ENCODE data around the gene TSHZ2.

TSHZ2 gene

GRCh38 chr20:53399592-53400335, 427.6 kb downstream of the TSHZ2 start:
- no peak for TF ChIP-seq FOXM1 (IDR thresholded peaks at IDR 0.05; ENCODE audit: borderline replicate concordance, low read depth)
- TF ChIP-seq TCF12 (IDR thresholded peaks at IDR 0.05; ENCODE audit: low read depth): no peak
- TF ChIP-seq REST (IDR thresholded peaks at IDR 0.05; ENCODE audit: low read depth): no peak
- TF ChIP-seq EGR1 (IDR thresholded peaks at IDR 0.05): no peak
- TF ChIP-seq ZBTB7A (IDR thresholded peaks at IDR 0.05; ENCODE audit: low read depth): no peak
- TF ChIP-seq NFIC (IDR thresholded peaks at IDR 0.05): no peak
- no peak for TF ChIP-seq YY1 (IDR thresholded peaks at IDR 0.05; ENCODE audit: low read depth)
- TF ChIP-seq RAD21 (IDR thresholded peaks at IDR 0.05; ENCODE audit: low read depth): no peak
- no peak for TF ChIP-seq MAX (IDR thresholded peaks at IDR 0.05)
- no peak for TF ChIP-seq CEBPB (IDR thresholded peaks at IDR 0.05)
- TF ChIP-seq TEAD4 (IDR thresholded peaks at IDR 0.05): no peak
- no peak for TF ChIP-seq TAF1 (IDR thresholded peaks at IDR 0.05; ENCODE audit: low read depth)
- TF ChIP-seq CREB1 (IDR thresholded peaks at IDR 0.05; ENCODE audit: low read depth): no peak
- TF ChIP-seq USF1 (IDR thresholded peaks at IDR 0.05): no peak
- TF ChIP-seq EP300 (IDR thresholded peaks at IDR 0.05; ENCODE audit: borderline replicate concordance): no peak

GRCh38 chr20:53402233-53403005, 430.3 kb downstream of the TSHZ2 start:
- TF ChIP-seq CREB1 (IDR thresholded peaks at IDR 0.05; ENCODE audit: low read depth) (no peak), NFIC (IDR thresholded peaks at IDR 0.05) (no peak), CEBPB (IDR thresholded peaks at IDR 0.05) (no peak), ZBTB7A (IDR thresholded peaks at IDR 0.05; ENCODE audit: low read depth) (no peak), YY1 (IDR thresholded peaks at IDR 0.05; ENCODE audit: low read depth) (no peak), EP300 (IDR thresholded peaks at IDR 0.05; ENCODE audit: borderline replicate concordance) (no peak), REST (IDR thresholded peaks at IDR 0.05; ENCODE audit: low read depth) (no peak), MAX (IDR thresholded peaks at IDR 0.05) (no peak), FOXM1 (IDR thresholded peaks at IDR 0.05; ENCODE audit: borderline replicate concordance, low read depth) (no peak), TCF12 (IDR thresholded peaks at IDR 0.05; ENCODE audit: low read depth) (no peak), TAF1 (IDR thresholded peaks at IDR 0.05; ENCODE audit: low read depth) (no peak), EGR1 (IDR thresholded peaks at IDR 0.05) (no peak), USF1 (IDR thresholded peaks at IDR 0.05) (no peak), TEAD4 (IDR thresholded peaks at IDR 0.05) (no peak), RAD21 (IDR thresholded peaks at IDR 0.05; ENCODE audit: low read depth) (no peak)

- TF ChIP-seq RAD21 (IDR thresholded peaks at IDR 0.05; ENCODE audit: low read depth) (no peak), EP300 (IDR thresholded peaks at IDR 0.05; ENCODE audit: borderline replicate concordance) (no peak), REST (IDR thresholded peaks at IDR 0.05; ENCODE audit: low read depth) (no peak), NFIC (IDR thresholded peaks at IDR 0.05) (no peak), TEAD4 (IDR thresholded peaks at IDR 0.05) (no peak), TAF1 (IDR thresholded peaks at IDR 0.05; ENCODE audit: low read depth) (no peak), CEBPB (IDR thresholded peaks at IDR 0.05) (no peak), TCF12 (IDR thresholded peaks at IDR 0.05; ENCODE audit: low read depth) (no peak), ZBTB7A (IDR thresholded peaks at IDR 0.05; ENCODE audit: low read depth) (no peak), CREB1 (IDR thresholded peaks at IDR 0.05; ENCODE audit: low read depth) (no peak), MAX (IDR thresholded peaks at IDR 0.05) (no peak), FOXM1 (IDR thresholded peaks at IDR 0.05; ENCODE audit: borderline replicate concordance, low read depth) (no peak), EGR1 (IDR thresholded peaks at IDR 0.05) (no peak), YY1 (IDR thresholded peaks at IDR 0.05; ENCODE audit: low read depth) (no peak)
Measured at GRCh38 chr20:53403029-53403428, 430.9 kb downstream of the TSHZ2 start.

Data from Ishikawa (cell line).